Left colon (tissue), 2 donors: ENCODE measurements around the gene SLC17A9. TPM values are rescaled to one million over a fixed set of nuclear protein-coding genes. Genes with fewer than 3 reads are reported as not detected.

Source experiments
- ATAC-seq: fragments of 200-7000 bp; cut with Tn5 transposase; one replicate; pipeline ENCODE4 v1.9.1; 2020; ENCODE audit warnings: mild to moderate bottlenecking, moderate library complexity
- DNase-seq, 2 donors: peaks; one replicate each; pipeline ENCODE4 v3.0.0-alpha.2; 2020
- intact Hi-C, 2 donors: fragments of 100-400 bp; cut with DNase I in 1 of 2; cut with micrococcal nuclease in 1 of 2; formaldehyde crosslinking; loops; one replicate each; pipeline versions ENCODE4 v1.11.2 to v1.14.0; 2022; cut with DNase I, micrococcal nuclease
- total RNA-seq, 2 donors: library from RNA; stranded (reverse); fragmentation: NEBNext Ultra II Directional; extraction: Animal tissue kit (Norgen Biotek cat#: 25700); gene quantifications; one replicate each; pipeline ENCODE4 v1.2.1, GENCODE V29; 2021
- donor health status: DM: no; HTN: no; CAD: no.
- donor health status: DM: yes; HTN: yes; CAD: no.

SLC17A9 gene
- total RNA-seq, 2 donors from 2014 or later, result 17.7 to 28.1 TPM

DNA sequence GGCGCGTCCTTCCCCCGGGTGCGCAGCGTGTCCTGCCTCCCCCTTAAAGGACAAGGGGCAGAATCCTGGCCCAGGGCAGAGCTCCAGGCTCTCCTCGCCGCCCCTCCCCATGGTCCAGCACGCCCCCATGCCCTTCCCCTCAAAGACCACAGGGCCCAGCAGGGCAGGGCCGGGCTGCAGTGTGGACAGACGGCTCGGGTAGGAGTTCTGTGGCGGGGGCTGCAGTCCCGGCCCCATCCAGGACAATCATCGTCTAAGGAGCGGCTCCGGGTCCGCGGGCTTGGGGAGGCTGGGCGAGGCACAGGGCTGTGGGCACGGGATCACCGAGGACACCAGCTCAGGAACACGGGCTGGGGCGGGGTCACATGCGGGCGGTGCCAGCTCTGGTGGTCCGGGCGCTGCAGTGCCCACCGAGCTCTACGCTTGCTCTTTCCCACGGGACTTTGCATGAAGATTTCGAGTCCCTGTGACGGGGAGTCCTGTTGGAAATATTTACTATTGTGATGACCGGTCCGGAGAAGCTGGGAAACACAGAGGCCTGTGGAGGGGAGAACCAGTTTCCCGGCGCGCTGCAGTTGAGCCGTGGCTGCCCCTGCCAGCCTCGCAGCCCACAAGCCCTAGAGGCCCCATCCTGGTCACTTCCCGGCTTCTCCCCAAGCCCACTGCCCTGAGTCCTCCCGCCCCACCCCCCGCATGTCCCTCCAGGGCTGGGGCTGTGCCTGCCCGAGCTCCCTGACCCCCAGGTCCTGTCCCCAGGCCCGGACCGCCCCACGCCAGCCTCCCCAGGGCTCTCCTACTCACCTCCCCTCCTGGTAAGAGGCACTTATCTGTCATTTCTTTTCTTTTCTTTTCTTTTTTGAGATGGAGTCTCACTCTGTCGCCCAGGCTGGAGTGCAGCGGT is 20.6 kb downstream of the SLC17A9 start:
- ATAC-seq (no peak), DNase-seq (no peak)
- intact Hi-C loops, result no loop called here

DNA sequence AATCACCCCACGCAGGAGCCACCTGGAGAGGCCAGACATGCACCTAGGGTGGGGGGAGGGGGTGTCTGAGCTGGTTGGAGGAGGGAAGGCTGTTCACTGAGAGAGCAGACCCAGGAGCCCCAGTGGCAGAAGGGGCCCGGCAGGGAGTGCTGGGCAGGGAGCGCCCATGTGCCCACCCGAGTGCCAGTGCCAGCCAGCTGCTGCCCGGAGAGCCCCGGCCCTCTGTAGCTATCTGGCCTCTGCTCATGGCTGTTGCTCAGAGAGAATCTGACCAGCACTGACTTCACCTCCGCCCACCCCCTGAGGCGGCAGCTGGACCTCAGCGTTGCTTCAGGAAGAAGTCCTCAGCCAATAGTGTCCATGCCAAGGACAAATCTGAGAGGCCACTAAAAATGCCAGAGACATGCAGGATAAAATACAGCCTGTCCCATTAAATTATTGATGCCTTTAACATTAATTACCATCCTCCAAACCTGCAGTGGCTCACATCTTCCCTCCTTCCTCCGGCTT is 22.8 kb downstream of the SLC17A9 start:
- DNase-seq (no peak), ATAC-seq (no peak)
- intact Hi-C loops, result no loop called here

DNA sequence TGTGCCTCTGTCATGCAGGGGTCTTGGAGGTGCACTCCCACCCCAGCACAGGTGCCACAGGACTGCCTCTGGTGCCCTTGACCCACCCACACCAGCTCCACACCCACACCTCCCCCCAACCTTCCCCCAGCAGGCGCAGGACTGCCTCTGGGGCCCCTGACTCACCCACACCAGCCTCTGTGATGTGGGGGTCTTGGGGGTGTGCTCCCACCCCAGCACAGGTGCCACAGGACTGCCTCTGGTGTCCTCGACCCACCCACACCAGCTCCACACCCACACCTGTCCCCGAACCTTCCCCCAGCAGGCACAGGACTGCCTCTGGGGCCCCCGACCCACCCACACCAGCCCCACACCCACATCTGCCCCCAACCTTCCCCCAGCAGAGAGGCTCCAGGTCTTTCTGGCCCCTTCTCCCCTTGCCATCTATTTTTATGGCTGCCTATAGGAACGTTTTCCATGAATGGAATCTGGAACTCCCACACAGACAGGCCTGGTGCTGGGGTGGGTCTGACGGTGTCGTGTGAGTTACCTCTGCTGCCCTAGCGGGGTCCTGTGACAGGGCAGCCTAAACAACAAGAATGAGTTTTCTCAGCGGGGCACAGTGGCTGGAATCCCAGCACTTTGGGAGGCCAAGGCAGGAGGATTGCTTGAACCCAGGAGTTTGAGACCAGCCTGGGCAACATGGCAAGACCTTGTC is 23.5 kb downstream of the SLC17A9 start:
- intact Hi-C loops, result no loop called here
- no peak for DNase-seq
- no peak for ATAC-seq

DNA sequence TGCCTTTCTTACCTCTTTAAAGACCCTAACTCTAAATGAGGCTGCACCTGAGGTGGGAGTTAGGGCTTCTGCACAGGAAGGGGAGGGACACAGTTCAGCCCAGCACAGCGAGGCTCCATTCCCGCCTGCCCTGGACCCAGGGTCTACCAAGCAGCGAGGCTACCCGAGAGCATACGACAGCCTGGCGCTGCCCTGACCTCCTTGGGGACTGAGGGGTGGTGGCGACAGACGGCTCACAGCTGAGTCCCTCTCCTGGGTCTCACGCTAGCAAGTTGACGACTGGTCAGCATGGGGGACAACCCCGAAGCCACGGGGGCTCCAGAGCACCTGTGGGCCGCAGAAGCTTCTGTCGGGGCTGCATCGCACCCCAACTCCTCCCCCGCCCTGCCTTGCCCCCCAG is 24.4 kb downstream of the SLC17A9 start:
- DNase-seq, result no peak
- no peak for ATAC-seq
- intact Hi-C loops, result no loop called here

DNA sequence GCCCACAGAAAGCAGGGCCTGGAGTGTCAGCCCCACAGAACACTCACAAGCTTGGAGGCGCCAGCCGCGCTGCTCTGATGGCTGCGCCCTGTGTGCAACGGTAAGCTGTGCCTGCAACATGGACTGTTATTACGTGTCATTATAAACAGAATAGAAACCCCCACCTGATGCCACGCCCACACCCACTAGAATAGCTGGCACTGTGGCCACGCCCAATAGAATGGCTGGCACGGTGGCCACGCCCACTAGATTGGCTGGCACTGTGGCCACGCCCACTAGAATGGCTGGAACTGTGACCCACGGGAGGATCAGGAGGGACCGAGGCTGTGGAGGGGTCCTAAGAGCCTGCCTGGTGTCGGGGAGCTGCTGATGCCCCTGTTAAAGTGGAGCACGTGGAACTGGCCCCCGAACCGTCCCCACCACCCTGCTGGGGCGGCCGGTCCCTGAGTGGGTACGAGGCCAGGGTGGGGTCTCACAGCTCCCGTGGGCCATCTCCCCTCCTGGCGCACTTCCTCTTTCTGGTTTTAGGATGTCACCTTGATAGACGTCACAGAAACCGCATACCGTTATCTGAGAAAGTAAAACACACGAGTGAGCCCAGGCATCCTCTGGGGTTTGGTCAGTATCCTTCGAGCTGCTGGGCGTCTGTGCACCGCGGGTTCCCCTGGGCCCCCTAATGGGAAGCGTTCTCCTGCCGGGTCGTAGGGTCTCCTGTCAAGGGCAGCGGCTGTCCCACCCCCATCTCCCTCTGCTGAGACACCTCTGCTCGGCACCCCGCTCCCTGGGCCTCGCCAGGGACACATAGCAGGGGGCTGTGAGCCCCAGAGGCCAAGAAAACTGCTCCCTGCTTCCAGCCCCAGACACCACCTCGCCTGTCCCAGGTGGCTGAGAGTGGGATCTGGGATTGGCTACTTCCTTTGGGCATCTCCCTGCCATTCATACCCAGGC is 25.4 kb downstream of the SLC17A9 start:
- DNase-seq (peak; percentile 53 to 81), ATAC-seq (peak; percentile 79)
- intact Hi-C loops, result no loop called here

DNA sequence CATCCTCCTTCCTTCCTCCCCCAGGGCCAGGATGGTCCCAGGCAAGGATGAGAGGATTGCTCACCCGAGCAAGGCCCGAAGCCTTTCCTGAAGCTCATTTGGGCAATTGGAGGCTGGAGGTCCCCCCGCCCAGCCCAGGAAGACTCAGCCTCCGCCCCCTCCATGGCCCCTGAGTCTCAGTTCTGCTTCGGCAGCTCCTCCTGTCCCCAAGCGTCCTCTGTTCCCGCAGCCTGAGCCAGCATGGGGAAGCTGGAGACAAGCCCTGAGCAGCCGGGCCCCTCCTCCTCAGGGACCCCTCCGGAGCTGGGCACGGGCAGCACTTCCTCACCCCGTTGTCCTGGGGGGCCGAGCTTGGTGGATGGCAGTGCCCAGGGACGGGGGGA is 26.0 kb downstream of the SLC17A9 start:
- intact Hi-C loops, result no loop called here
- DNase-seq (no peak), ATAC-seq (no peak)

DNA sequence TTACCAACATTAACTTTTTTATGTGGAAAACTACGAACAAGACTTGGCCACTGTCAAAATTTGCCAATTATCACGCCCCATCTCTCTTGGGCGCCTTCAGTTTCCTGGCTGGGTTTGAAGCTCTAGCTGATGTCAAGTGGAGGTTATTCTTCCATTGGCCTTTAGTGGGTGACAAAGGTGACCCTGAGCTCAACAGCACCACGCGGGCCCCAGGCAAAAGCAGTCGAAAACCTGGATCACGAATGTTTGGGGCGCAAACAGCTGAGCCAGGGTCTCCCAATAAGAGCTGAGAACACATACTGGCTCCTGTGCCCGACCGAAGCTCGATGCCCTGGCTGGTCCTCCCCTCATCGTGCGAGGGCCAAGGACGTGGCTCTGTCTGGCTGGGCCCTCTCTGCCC is 26.8 kb downstream of the SLC17A9 start:
- DNase-seq, result no peak
- ATAC-seq, result no peak
- intact Hi-C loops, result no loop called here

DNA sequence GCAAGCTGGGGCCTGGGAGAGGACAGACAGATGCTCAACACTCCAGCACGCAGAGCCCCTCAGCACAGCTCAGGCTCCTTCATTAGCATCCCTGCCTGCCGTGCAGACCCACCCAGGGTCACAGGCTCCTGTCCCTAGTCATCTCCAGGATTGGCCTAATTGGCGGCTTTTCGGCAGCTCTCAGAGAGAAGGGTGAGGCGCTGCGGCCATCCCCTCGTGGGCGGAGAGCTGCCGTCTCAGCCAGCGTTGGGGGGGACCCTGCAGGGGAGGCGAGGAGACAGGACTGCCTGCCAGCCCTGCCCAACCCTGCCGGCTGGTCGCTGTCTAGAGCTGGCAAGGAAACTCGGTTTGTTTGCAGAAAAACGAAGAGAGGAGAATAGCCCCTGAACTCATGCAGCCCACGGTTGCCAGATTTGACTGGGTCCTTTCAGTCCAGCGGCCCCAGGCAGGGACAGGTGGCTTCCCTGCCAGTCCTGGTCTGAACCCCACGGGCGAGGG is 27.4 kb downstream of the SLC17A9 start:
- DNase-seq (no peak), ATAC-seq (no peak)
- intact Hi-C loops, result no loop called here

DNA sequence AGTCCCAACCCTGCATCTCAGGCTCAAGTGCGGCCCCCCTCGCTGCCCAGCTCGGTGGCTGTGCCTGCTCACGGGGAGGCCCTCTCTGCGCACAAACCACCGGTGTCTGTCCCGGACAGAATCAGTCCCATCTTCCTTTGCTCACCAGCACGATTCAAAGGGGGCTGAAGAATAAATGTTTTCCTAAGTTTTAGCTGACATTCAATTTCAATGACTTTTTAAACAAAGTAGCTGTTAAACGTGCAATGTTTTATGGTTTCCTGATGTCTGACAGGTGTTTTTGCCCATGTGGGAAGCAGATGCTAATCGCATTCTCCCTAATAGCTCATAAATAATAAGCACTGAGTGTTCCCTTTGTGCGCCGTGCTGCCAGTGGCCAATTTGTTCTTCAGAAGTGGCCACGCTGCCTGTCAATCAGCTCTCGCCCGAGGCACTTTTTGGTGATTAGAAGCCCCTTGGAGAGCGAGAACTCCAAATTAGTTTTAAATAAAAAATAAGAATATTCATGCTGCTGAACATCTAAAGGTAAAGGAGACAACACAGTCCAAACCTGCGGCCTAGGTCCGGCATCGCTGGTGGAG is 28.0 kb downstream of the SLC17A9 start:
- ATAC-seq (no peak), DNase-seq (no peak)
- intact Hi-C loops, result no loop called here

DNA sequence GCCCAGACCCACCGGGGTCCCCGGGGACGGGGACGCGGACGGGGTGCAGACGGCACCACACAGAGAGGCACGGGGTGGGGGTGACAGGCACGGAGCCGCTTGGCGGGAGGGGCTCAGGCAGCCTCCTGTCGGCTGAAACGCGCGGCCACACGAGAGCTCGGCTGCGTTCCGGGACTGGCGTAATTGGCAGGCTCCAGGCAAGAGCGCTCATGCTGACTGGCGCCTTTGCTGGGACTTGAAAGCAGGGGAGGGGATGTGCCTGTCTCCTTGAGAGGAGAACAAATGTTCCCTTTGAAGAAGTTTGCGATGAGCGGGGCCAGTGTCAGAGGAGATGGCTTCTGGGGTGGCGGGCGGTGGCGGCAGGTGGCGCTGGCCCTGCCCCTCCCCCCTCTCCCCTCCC is 28.5 kb downstream of the SLC17A9 start:
- no peak for ATAC-seq

DNA sequence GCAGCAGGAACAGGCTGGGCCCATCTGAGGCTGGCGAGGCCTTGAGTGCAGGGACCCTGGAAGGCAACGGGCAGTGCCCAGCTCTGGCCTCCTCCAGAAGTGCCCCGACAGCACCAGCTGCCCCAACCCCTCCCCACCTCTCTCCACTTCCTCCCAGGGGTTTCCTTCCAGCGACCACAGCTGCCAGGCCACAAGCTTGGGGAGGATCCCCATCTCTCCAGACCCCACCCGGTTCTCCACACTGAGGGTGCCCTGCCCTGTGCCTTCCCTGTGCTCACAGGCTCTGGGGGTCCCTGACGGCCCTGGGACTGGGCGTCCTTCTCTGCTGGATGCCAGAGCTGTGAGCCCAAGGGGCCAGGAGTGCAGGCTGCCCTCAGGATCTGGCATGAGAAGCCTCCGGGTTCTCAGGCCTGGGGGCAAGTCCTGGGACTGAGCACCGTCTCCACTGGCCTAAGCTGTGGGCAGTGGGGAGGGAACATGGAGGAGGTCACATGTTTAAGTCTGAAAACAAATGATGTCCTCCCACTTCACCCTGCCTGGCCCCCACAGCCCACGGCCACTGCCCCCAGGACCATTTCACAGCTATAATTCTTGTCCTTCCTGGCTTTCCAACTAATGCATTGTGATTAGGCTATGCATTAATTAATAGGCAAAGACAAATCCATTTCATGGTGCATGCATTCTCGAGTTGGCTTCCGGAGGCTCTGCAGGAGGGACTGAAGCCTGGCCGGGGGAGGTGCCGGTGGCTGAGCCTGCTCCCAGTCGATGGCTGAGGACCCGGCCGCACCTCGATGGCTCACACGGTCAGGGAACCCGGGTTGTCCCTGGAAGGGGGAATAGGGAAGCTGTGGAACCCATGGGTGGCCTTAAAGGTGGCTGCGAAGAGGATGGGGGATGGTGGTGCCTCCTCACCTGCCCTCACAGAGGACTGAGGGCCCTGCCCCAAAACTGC is 29.9 kb downstream of the SLC17A9 start:
- intact Hi-C loops, result no loop called here
- no peak for ATAC-seq

More for the DNA sequence above, 28.5 kb downstream of the SLC17A9 start:
- intact Hi-C loops, result no loop called here
- no peak for DNase-seq

DNA sequence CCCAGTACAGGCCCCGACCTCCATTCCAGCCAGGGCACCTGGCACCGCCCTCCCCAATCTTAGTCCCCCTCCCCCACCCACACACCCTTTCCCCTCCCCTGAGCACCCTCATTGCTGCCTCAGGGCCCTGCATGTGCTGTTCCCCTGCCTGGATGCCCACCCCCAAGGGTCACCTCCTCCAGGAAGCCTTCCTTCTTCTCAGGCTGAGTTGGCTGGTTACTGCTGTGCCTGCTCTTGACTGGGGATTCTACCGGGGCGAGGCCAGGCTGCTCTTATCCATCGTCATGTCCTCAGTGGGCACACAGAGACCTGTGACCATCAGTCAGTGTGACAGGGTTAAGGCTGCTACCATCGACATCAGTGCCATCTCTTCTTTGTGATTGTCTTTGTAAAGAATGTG is 30.7 kb downstream of the SLC17A9 start:
- intact Hi-C loops, result no loop called here
- DNase-seq (no peak), ATAC-seq (no peak)

More for the DNA sequence above, 29.9 kb downstream of the SLC17A9 start:
- DNase-seq, result no peak

DNA sequence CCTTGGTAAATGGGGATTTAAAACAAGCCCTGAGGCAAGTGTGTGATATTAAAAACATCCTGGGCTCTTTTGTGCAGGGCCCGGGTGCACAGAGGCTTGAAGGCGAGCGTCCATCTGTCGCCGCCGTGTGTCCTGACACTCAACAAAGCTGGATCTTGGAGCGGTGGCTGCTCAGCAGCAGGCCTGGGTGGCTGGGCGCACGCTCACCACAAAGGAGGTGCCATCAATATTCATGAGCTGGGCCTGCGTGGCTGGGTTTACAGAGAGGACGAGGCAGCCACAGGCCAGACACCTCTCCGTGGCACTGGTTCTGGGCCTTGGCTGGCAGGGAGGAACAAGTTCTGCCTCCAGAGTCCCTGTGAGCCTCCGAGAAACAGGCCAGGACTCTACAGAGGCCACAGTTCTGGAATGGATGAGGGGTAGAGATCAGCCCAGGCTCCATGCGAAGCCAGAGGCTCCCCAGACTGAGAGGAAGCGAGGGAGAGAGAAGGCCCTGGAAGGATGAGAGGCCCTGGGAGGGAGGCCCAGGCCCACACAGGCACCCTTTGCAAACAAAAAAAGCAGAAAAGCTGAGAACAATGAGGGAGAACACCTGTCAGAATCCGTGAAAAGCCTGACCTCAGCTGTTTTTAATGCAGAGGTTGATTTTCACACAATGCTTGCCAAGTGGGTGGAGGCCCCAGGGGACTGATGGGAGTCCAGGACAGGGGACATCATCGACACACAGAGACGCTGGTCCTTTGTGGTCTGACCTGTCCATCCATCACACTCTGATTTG is 32.3 kb downstream of the SLC17A9 start:
- ATAC-seq (no peak), DNase-seq (no peak)
- intact Hi-C loops, result no loop called here

DNA sequence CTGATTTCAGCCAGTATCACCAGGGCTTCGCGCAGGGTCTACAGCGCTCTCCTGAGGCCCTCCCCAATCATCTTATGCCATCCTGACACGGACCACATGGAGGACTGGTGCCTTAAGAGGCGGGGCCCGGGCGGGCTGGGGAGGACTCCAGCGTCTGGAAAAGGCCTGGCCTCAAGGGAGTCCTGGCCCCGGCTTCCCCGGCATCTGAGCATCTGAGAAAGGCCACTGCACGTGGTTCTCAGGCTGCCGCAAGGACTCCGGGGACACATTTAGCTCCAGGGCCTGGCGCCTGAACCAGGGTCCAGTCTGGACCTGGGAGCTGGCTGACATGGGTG is 32.9 kb downstream of the SLC17A9 start:
- no peak for ATAC-seq
- no peak for DNase-seq
- intact Hi-C loops, result no loop called here

DNA sequence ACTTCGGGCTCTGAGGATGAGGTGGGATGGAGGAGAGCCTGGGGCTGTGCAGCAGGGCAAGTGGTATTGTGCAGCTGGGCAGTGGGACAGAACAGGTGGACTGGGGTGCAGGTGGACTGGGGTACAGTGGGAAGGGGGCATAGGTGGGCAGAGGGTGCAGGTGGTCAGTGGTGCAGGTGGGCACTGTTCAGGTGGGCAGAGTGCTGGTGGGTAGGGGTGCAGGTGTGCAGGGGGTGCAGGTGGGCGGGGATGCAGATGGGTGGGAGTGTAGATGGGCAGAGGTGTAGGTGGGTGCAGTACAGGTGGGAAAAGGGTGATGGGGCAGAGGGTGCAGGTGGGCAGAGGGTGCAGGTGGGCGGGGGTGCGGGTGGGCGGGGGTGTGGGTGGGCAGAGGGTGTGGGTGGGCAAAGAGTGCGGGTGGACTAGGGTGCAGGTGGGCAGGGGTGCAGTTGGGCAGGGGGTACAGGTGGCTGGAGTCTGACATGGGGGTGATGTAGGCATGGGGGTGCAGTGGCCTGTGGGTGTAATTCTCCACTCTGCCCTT is 33.8 kb downstream of the SLC17A9 start:
- DNase-seq (no peak), ATAC-seq (no peak)
- intact Hi-C loops, result no loop called here

DNA sequence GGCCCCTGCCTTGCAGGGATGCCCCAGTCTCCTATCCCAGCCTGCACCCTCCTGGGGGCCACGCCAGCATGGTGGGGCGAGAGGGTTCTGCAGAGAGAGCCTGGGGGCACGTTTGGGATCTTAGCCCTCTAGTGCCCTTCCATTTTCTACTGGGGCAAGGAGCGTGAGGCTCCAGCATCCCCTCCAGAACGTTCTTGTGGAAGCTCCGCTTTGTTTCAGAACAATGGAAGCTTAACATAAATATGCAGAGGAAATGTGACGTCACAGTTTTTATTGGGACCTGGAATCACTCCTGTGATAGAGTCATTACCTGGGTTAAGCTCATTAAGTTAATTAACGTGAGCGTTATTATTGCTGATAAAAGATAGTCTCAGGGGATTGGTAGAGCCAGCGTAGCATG is 34.6 kb downstream of the SLC17A9 start:
- ATAC-seq (no peak), DNase-seq (no peak)
- intact Hi-C loops, result no loop called here

DNA sequence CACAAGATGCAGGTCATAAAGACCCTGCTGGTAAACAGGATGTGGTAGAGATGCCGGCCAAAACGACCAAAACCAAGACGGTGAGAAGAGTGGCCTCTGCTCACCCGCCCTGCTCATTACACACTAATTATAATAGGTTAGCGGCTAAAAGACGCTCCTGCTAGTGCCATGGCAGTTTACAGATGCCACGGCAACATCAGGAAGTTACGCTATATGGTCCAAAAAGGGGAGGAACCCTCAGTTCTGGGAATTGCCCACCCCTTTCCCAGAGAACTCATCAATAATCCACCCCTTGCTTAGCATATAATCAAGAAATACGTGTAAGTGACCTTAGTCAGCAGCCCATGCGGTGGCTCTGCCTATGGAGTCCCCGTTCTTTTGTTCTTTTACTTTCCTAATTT is 36.7 kb downstream of the SLC17A9 start:
- intact Hi-C loops, result no loop called here
- DNase-seq, result no peak
- ATAC-seq, result no peak
